Esophagus muscularis mucosa (tissue), 4 donors: Measurements from ENCODE around the gene PLBD2.

Experiments
- CTCF ChIP-seq, 3 experiments: fragments of 200-600 bp in 2 of 3; fragments of 450-650 bp in 1 of 3; sonication (generic) in 2 of 3; IDR thresholded peaks; one replicate each; pipeline ENCODE4 v1.5.1; 2017 to 2019; ENCODE audit warnings: antibody characterized with exemption in 3 of 3, mild to moderate bottlenecking in 2 of 3, moderate library complexity in 1 of 3
- EP300 ChIP-seq: sonication (generic); formaldehyde crosslinking; IDR thresholded peaks from one replicate; pipeline ENCODE4 v1.6.1; 2017; ENCODE audit warnings: antibody characterized with exemption
- POLR2A ChIP-seq: fragments of 450-650 bp; IDR thresholded peaks from one replicate; pipeline ENCODE4 v1.6.1; 2017; ENCODE audit warnings: antibody characterized with exemption, moderate library complexity, mild to moderate bottlenecking, low read depth
- POLR2AphosphoS5 ChIP-seq, 2 donors: sonication (generic); formaldehyde crosslinking; IDR thresholded peaks; one replicate each; pipeline ENCODE4 v1.6.1; 2017; ENCODE audit warnings: antibody characterized with exemption in 2 of 2

GRCh38 chr12:113315358-113315757 is 43.0 kb upstream of the PLBD2 start:
- TF ChIP-seq CTCF (IDR thresholded peaks at IDR 0.05) (no peak), POLR2A (no peak), POLR2AphosphoS5 (IDR thresholded peaks at IDR 0.05) (no peak), EP300 (no peak)
